Activated naive CD8-positive, alpha-beta T cell treated with anti-CD3 and anti-CD28 coated beads for 36 hours (primary cell): ENCODE data around the gene PRG3. TPM values are rescaled to one million over a fixed set of nuclear protein-coding genes. Genes with fewer than 3 reads are reported as not detected.

Source experiments
- DNase-seq: peaks from one replicate; pipeline ENCODE4 v3.0.0; 2021
- H3K27ac Mint-ChIP-seq: one replicate; pipeline ENCODE4 v1.8.0; 2022; ENCODE audit warnings: mild to moderate bottlenecking, moderate library complexity, mixed read lengths
- H3K27me3 Mint-ChIP-seq: one replicate; pipeline ENCODE4 v1.8.0; 2022; ENCODE audit warnings: mild to moderate bottlenecking, mixed read lengths
- H3K36me3 Mint-ChIP-seq: one replicate; pipeline ENCODE4 v1.8.0; 2021; ENCODE audit warnings: mild to moderate bottlenecking, mixed read lengths
- H3K4me1 Mint-ChIP-seq: one replicate; pipeline ENCODE4 v1.8.0; 2021; ENCODE audit warnings: mixed read lengths
- H3K4me3 Mint-ChIP-seq: one replicate; pipeline ENCODE4 v1.8.0; 2022; ENCODE audit warnings: mild to moderate bottlenecking, moderate library complexity, mixed read lengths
- H3K9me3 Mint-ChIP-seq: one replicate; pipeline ENCODE4 v1.8.0; 2022; ENCODE audit warnings: mixed read lengths
- total RNA-seq, 2 experiments: library from RNA; stranded (reverse); gene quantifications; one replicate each; pipeline ENCODE4 v1.2.3, GENCODE V29; 2021

PRG3 gene
- total RNA-seq, 2 experiments from 2014 or later = not detected

DNA sequence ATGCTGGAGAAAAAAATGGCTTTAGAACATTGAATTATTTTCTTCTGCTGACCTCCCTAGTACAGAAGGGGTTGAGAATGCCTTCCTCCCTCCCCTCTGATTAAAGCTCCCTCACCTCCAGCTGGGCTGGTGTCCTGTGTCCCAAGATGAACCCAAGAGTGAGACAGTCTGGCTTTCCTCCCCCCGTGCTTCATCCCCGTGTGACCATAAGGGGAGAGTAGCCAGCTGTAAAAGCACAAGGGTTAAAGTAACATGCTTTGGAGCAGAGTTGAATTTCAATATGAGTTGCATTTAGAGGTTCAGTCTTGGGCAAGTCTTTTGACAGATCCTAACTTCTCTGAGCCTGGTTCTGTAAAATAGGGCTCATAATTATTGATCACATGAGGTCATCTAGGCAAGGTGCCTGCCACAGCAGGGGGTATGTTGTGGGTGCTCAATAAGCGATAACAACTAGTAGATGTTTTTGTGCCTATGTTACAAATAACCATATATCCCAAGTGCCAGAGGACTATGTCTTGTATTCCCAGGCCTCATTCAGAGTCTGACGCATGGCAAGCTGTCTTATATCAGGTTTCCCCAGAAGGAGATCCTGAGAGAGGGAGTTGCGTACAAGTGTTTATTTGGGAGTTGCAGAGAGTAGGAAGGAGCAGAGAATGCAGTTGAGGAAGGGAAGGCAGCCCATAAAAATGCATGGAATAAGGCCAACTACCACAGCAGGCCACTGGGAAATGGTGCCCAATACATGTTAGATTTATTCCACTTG, 5.4 kb upstream of the PRG3 start:
- H3K9me3 Mint-ChIP-seq = no peaks in the 10 kb centered on the region

DNA sequence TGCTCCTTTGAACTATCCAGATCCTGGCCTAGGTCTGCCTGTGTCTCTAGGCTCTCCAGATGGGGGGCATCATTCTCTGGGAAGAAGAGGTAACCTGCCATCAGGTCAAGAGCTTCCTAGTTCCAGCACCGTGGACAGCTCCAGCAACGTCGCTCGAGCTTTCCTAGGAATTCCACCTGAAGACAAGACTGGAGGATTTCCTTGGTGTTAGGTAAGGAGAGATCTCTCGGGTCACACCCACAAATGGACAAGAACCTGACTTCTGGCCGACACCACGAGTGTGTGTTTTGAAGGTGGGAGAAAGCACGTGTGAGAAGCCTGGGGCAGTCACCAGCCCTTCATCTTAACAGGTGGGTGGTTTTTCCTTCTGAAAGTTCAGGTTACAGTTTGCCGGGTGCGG, 1.2 kb downstream of the PRG3 start:
- DNase-seq = no peak

More for the DNA sequence above, 5.4 kb upstream of the PRG3 start:
- Mint-ChIP-seq H3K4me3 (no peak overlapping the region), H3K27ac (no peak overlapping the region), H3K4me1 (no peaks in the 10 kb centered on the region), H3K36me3 (no peaks in the 10 kb centered on the region), H3K27me3 (no peaks in the 10 kb centered on the region)
- DNase-seq = no peak

GRCh38 chr11:57378186-57378585, 2.8 kb downstream of the PRG3 start:
- H3K4me3 Mint-ChIP-seq = no peak overlapping the region
- H3K36me3 Mint-ChIP-seq = no peaks in the 10 kb centered on the region
- no peak for DNase-seq
- H3K9me3 Mint-ChIP-seq = no peaks in the 10 kb centered on the region
- H3K27me3 Mint-ChIP-seq = peaks cover 12% of the 10 kb centered on the region
- H3K4me1 Mint-ChIP-seq = no peaks in the 10 kb centered on the region
- H3K27ac Mint-ChIP-seq = no peak overlapping the region

More for the DNA sequence above, 1.2 kb downstream of the PRG3 start:
- no peak overlapping the region for H3K4me3 Mint-ChIP-seq
- no peak overlapping the region for H3K27ac Mint-ChIP-seq
- no peaks in the 10 kb centered on the region for H3K9me3 Mint-ChIP-seq
- H3K36me3 Mint-ChIP-seq = no peaks in the 10 kb centered on the region
- H3K4me1 Mint-ChIP-seq = no peaks in the 10 kb centered on the region
- H3K27me3 Mint-ChIP-seq = peaks cover 12% of the 10 kb centered on the region

DNA sequence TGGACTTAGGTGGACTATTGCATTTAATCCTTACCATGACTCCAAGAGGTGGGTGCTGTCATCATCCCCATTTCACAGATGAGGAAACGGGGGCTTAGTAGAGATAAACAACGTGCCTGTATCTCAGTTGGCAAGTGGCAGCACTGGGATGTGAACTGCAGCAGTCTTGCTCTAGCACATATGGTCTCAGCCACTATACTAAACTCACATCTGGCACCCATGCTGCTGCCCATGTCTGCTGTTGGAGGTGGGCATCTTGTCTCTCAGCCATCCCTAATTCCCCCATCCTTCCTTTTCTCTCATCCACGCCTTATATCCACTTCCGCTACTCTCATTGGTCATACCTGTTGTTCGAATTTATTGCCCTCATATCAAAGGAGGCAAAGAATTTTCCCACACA, 3.8 kb downstream of the PRG3 start:
- H3K4me1 Mint-ChIP-seq = no peaks in the 10 kb centered on the region
- H3K36me3 Mint-ChIP-seq = no peaks in the 10 kb centered on the region
- peaks cover 12% of the 10 kb centered on the region for H3K27me3 Mint-ChIP-seq
- no peak overlapping the region for H3K4me3 Mint-ChIP-seq
- no peaks in the 10 kb centered on the region for H3K9me3 Mint-ChIP-seq
- H3K27ac Mint-ChIP-seq = no peak overlapping the region
- DNase-seq = no peak

DNA sequence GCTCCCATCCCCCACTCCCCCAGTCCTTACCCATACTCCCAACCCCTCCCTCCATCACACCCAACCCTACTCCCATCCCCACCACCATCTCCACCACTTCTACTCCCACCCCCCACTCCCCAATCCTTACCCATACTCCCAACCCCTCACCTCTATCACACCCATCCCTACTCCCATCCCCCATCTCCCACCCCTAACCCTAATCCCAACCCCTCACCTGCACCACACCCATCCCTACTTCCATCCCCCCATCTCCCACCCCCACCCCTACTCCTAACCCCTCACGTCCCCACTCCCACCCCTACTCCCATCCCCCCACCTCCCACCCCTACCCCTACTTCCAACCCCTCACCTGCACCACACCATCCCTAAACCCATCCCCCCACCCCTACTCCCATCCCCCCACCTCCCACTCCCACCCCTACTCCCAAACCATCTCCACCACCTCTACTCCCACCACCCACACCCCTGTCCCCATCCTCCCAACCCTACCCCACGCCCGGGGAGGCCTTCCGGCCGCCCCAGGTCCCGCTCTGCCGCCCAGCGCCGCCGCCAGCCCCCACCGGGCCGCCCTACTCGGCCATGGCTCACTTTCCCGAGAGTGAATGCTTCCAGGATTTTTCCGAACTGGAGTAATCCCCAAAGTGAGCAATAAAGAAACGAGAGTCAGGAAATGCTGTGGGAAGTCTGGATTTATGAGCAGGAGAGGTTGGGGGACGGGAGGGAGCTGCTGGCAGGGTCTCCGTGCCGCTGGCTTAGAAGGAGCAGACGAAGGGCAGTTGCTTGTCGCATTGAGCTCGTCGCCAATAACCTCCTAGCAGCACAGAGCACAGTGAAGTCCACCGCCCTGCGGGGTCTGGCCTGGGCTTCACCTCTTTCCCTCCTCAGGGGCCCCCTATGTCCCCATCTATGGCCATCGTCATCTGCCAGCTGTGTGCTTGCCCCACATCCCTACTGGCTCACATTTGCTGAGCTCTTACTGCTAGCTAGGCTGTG, 4.6 kb downstream of the PRG3 start:
- Mint-ChIP-seq H3K27me3 (peaks cover 12% of the 10 kb centered on the region), H3K4me3 (no peak overlapping the region), H3K27ac (no peak overlapping the region), H3K36me3 (no peaks in the 10 kb centered on the region), H3K4me1 (no peaks in the 10 kb centered on the region), H3K9me3 (no peaks in the 10 kb centered on the region)
- no peak for DNase-seq

GRCh38 chr11:57375490-57375889, 5.5 kb downstream of the PRG3 start:
- Mint-ChIP-seq H3K27ac (no peak overlapping the region), H3K4me3 (no peak overlapping the region), H3K27me3 (peaks cover 12% of the 10 kb centered on the region), H3K4me1 (no peaks in the 10 kb centered on the region), H3K9me3 (no peaks in the 10 kb centered on the region), H3K36me3 (no peaks in the 10 kb centered on the region)
- DNase-seq = no peak

- Mint-ChIP-seq H3K27ac (no peak overlapping the region), H3K4me3 (no peak overlapping the region), H3K4me1 (no peaks in the 10 kb centered on the region), H3K36me3 (no peaks in the 10 kb centered on the region), H3K27me3 (peaks cover 12% of the 10 kb centered on the region), H3K9me3 (no peaks in the 10 kb centered on the region)
- no peak for DNase-seq
Measured at GRCh38 chr11:57374966-57375365, 6.0 kb downstream of the PRG3 start.

DNA sequence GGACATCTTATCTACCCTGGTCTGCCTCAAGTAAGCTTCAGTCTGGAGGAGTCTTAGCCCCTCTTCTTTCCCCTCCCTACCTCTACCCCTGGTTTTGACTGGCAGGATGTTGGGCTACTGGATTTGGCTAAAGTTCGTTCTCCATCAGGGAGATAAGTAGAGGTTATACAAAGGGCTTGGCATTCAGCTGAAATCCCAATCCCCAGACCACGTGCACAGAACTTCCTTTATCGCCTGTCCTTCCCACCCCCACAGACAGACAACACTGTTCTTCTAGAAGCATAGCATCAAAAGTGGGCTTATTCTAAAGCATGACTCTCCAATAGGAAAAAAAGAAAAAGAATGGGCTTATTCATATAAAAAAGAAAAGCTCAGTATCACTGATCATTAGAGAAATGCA, 7.8 kb downstream of the PRG3 start:
- peaks cover 8% of the 10 kb centered on the region for H3K27me3 Mint-ChIP-seq
- no peak overlapping the region for H3K4me3 Mint-ChIP-seq
- H3K27ac Mint-ChIP-seq = no peak overlapping the region
- DNase-seq = no peak
- H3K9me3 Mint-ChIP-seq = no peaks in the 10 kb centered on the region
- no peaks in the 10 kb centered on the region for H3K36me3 Mint-ChIP-seq
- no peaks in the 10 kb centered on the region for H3K4me1 Mint-ChIP-seq

- Mint-ChIP-seq H3K4me3 (no peak overlapping the region), H3K27ac (no peak overlapping the region), H3K9me3 (no peaks in the 10 kb centered on the region), H3K36me3 (no peaks in the 10 kb centered on the region), H3K27me3 (no peaks in the 10 kb centered on the region), H3K4me1 (no peaks in the 10 kb centered on the region)
- DNase-seq = no peak
Measured at GRCh38 chr11:57370941-57371340, 10.0 kb downstream of the PRG3 start.

DNA sequence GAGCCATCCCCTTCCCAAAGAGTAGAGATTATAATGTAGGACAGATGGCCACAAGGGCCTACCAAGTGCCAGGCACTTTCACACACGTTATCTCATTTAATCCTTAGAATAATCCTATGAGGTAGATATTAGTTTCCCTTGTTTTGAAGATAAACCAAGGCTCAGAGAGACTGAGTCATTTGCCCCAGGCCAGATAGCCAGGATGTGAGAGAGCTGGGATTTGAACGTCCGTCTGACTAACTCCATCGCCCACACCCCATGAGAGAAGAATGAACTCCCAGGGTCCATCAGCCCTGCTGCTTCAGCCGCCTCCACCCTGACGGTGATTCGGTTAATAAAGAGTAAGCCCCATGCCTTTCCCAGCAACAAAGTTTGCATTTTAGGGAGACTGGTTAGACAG, 10.7 kb downstream of the PRG3 start:
- Mint-ChIP-seq H3K4me1 (no peaks in the 10 kb centered on the region), H3K9me3 (no peaks in the 10 kb centered on the region), H3K36me3 (no peaks in the 10 kb centered on the region), H3K27me3 (no peaks in the 10 kb centered on the region), H3K4me3 (no peak overlapping the region), H3K27ac (no peak overlapping the region)
- no peak for DNase-seq

- H3K27me3 Mint-ChIP-seq = no peaks in the 10 kb centered on the region
- H3K36me3 Mint-ChIP-seq = no peaks in the 10 kb centered on the region
- no peaks in the 10 kb centered on the region for H3K9me3 Mint-ChIP-seq
- no peak overlapping the region for H3K4me3 Mint-ChIP-seq
- no peak overlapping the region for H3K27ac Mint-ChIP-seq
- no peak for DNase-seq
- H3K4me1 Mint-ChIP-seq = no peaks in the 10 kb centered on the region
Measured at GRCh38 chr11:57368845-57369232, 12.1 kb downstream of the PRG3 start.

GRCh38 chr11:57368106-57368844, 12.7 kb downstream of the PRG3 start:
- no peaks in the 10 kb centered on the region for H3K9me3 Mint-ChIP-seq

GRCh38 chr11:57364851-57365660, 15.9 kb downstream of the PRG3 start:
- Mint-ChIP-seq H3K36me3 (no peaks in the 10 kb centered on the region), H3K27ac (no peak overlapping the region), H3K9me3 (no peaks in the 10 kb centered on the region), H3K4me3 (no peak overlapping the region), H3K27me3 (peaks cover 5% of the 10 kb centered on the region), H3K4me1 (no peaks in the 10 kb centered on the region)
- no peak for DNase-seq

More at GRCh38 chr11:57368106-57368844, 12.7 kb downstream of the PRG3 start:
- Mint-ChIP-seq H3K36me3 (no peaks in the 10 kb centered on the region), H3K27ac (no peak overlapping the region), H3K4me1 (no peaks in the 10 kb centered on the region), H3K4me3 (no peak overlapping the region), H3K27me3 (peaks cover 2% of the 10 kb centered on the region)
- no peak for DNase-seq
